Activated CD8-positive, alpha-beta T cell treated with anti-CD3 and anti-CD28 coated beads for 36 hours (primary cell): ENCODE results near the gene MBNL1. TPM values are rescaled to one million over a fixed set of nuclear protein-coding genes. Genes with fewer than 3 reads are reported as not detected.

Source experiments
- ATAC-seq: fragments of 200-7000 bp; cut with Tn5 transposase; one replicate; pipeline ENCODE4 v1.10.0; 2021; ENCODE audit warnings: mild to moderate bottlenecking, moderate library complexity
- CTCF ChIA-PET: fragments of 350-600 bp; sonication (Branson Sonifier 250); formaldehyde crosslinking; loops from one replicate; lab custom pipeline; 2021; ENCODE audit warnings: antibody characterized with exemption; lab: Charles Lee
- POLR2A ChIA-PET: fragments of 350-600 bp; sonication (Branson Sonifier 250); formaldehyde crosslinking; loops from one replicate; lab custom pipeline; 2021; ENCODE audit warnings: antibody characterized with exemption; lab: Charles Lee
- DNase-seq: peaks from one replicate; pipeline ENCODE4 v3.0.0-alpha.2; 2020
- H3K27ac Mint-ChIP-seq: one replicate; pipeline ENCODE4 v1.8.0; 2021; ENCODE audit warnings: mild to moderate bottlenecking, mixed read lengths
- H3K27me3 Mint-ChIP-seq: one replicate; pipeline ENCODE4 v1.8.0; 2021; ENCODE audit warnings: mixed read lengths
- H3K36me3 Mint-ChIP-seq: one replicate; pipeline ENCODE4 v1.8.0; 2021; ENCODE audit warnings: low read depth, mixed read lengths
- H3K4me1 Mint-ChIP-seq: one replicate; pipeline ENCODE4 v1.8.0; 2021; ENCODE audit warnings: low read depth, mixed read lengths
- H3K4me3 Mint-ChIP-seq: one replicate; pipeline ENCODE4 v1.8.0; 2021; ENCODE audit warnings: mild to moderate bottlenecking, moderate library complexity, mixed read lengths
- H3K9me3 Mint-ChIP-seq: one replicate; pipeline ENCODE4 v1.8.0; 2021; ENCODE audit warnings: mixed read lengths
- CTCF ChIP-seq: fragments of 200-600 bp; IDR thresholded peaks from one replicate; pipeline ENCODE4 v1.8.0; 2022; ENCODE audit warnings: antibody characterized with exemption, mild to moderate bottlenecking
- intact Hi-C: fragments of 100-400 bp; cut with micrococcal nuclease; formaldehyde crosslinking; loops from one replicate; pipeline ENCODE4 v1.10.0; 2022
- total RNA-seq, 2 experiments: library from RNA; stranded (reverse); gene quantifications; one replicate each; pipeline ENCODE4 v1.2.3, GENCODE V29; 2021

The MBNL1 gene
- total RNA-seq, 2 experiments from 2014 or later, result 341 to 360 TPM

- Mint-ChIP-seq H3K4me1 (peaks cover 87% of the 10 kb centered on the region), H3K27ac (peak overlapping the region; percentile 96), H3K9me3 (peaks cover 3% of the 10 kb centered on the region), H3K27me3 (no peaks in the 10 kb centered on the region), H3K36me3 (peaks cover 21% of the 10 kb centered on the region), H3K4me3 (peak overlapping the region; percentile 67)
- TF ChIP-seq CTCF, result no peak
- peak; percentile 25 for ATAC-seq
- CTCF ChIA-PET, result interaction anchor here (0.7 to 2.0 kb wide), 5 partner anchors 11 to 445 kb away, joined by 3 to 13 read pairs (median 3); partner anchors contain the start of gene MBNL1
- intact Hi-C loops, result loop anchor here (2.0 to 5.0 kb wide), 2 partner anchors 15 to 60 kb away; no protein-coding TSS in a partner anchor
- POLR2A ChIA-PET, result interaction anchor here (2.0 to 7.4 kb wide), 3 partner anchors 11 to 22 kb away, joined by 6 to 81 read pairs (median 62); partner anchors contain the start of gene MBNL1
- DNase-seq, result no peak
Measured at GRCh38 chr3:152257563-152258035, 11.1 kb upstream of the MBNL1 start.

- Mint-ChIP-seq H3K36me3 (peaks cover 20% of the 10 kb centered on the region), H3K4me3 (peak overlapping the region; percentile 66), H3K27ac (peak overlapping the region; percentile 96), H3K9me3 (peaks cover 4% of the 10 kb centered on the region), H3K4me1 (peaks cover 82% of the 10 kb centered on the region), H3K27me3 (no peaks in the 10 kb centered on the region)
- CTCF ChIA-PET, result interaction anchor here (0.9 to 2.0 kb wide), 5 partner anchors 9 to 75 kb away, joined by 3 to 13 read pairs (median 5); partner anchors contain the start of gene MBNL1
- DNase-seq (peak; percentile 82), ATAC-seq (peak; percentile 76)
- POLR2A ChIA-PET, result interaction anchor here (0.6 to 7.4 kb wide), 5 partner anchors 10 to 25 kb away, joined by 3 to 81 read pairs (median 6); partner anchors contain the start of gene MBNL1
- intact Hi-C loops, result loop anchor here (5.0 kb wide), 1 partner anchor 61 kb away; no protein-coding TSS in a partner anchor
- no peak for TF ChIP-seq CTCF
Measured at GRCh38 chr3:152258448-152259393, 10.0 kb upstream of the MBNL1 start.

GRCh38 chr3:152259468-152259867, 9.3 kb upstream of the MBNL1 start:
- ATAC-seq (no peak), DNase-seq (no peak)
- no peaks in the 10 kb centered on the region for H3K27me3 Mint-ChIP-seq
- H3K4me1 Mint-ChIP-seq, result peaks cover 82% of the 10 kb centered on the region
- intact Hi-C loops, result loop anchor here (5.0 kb wide), 1 partner anchor 62 kb away; no protein-coding TSS in a partner anchor
- peaks cover 21% of the 10 kb centered on the region for H3K36me3 Mint-ChIP-seq
- ChIA-PET POLR2A (interaction anchor here (0.6 to 7.4 kb wide), 4 partner anchors 9 to 25 kb away, joined by 3 to 81 read pairs (median 34); partner anchors contain the start of gene MBNL1), CTCF (interaction anchor here (1.0 to 2.0 kb wide), 5 partner anchors 9 to 76 kb away, joined by 3 to 13 read pairs (median 5); no protein-coding TSS in a partner anchor)
- no peak for TF ChIP-seq CTCF
- H3K27ac Mint-ChIP-seq, result peak overlapping the region; percentile 92
- peaks cover 5% of the 10 kb centered on the region for H3K9me3 Mint-ChIP-seq
- peak overlapping the region; percentile 66 for H3K4me3 Mint-ChIP-seq

- no peak for TF ChIP-seq CTCF
- Mint-ChIP-seq H3K27ac (peak overlapping the region; percentile 74), H3K4me1 (peaks cover 78% of the 10 kb centered on the region), H3K36me3 (peaks cover 22% of the 10 kb centered on the region), H3K4me3 (peak overlapping the region; percentile 26), H3K27me3 (no peaks in the 10 kb centered on the region), H3K9me3 (peaks cover 5% of the 10 kb centered on the region)
- ChIA-PET POLR2A (interaction anchor here (1.6 to 5.6 kb wide), 2 partner anchors 9 to 15 kb away, joined by 4 to 81 read pairs; partner anchors contain the start of gene MBNL1), CTCF (interaction anchor here (1.0 to 1.4 kb wide), 2 partner anchors 8 to 13 kb away, joined by 4 to 7 read pairs; no protein-coding TSS in a partner anchor)
- ATAC-seq, result no peak
- intact Hi-C loops, result no loop called here
- DNase-seq, result no peak
Measured at GRCh38 chr3:152260026-152260425, 8.7 kb upstream of the MBNL1 start.
